ENCODE data around the gene MAIP1. TPM values are rescaled to one million over a fixed set of nuclear protein-coding genes. Genes with fewer than 3 reads are reported as not detected.

The MAIP1 gene
- total RNA-seq, 1 experiment from 2014 or later, result 32.3 TPM

GRCh38 chr2:199946196-199946595, 9.2 kb upstream of the MAIP1 start:
- no peak overlapping the region for H3K56ac ChIP-seq (ENCODE audit: insufficient read length, low read depth, low read length)
- no peak overlapping the region for H3K23ac ChIP-seq (ENCODE audit: insufficient read length, low read depth, low read length)
- peaks cover 6% of the 10 kb centered on the region for H3K79me1 ChIP-seq (ENCODE audit: insufficient read depth, low read depth, low read length, poor library complexity, severe bottlenecking)
- H2BK12ac ChIP-seq (ENCODE audit: insufficient read length, low read depth, low read length), result no peak overlapping the region
- WGBS (ENCODE audit: extremely low coverage, insufficient read length, low lambda C conversion rate), result no CpG with 5 or more reads among the region's 1 CpG
- H3K79me2 ChIP-seq (ENCODE audit: insufficient read depth, low read length), result peaks cover 3% of the 10 kb centered on the region; the same call in 1 of the 2 replicates
- Mint-ChIP-seq H3K27ac (no peak overlapping the region; a peak in 1 of 7 replicates), H3K36me3 (ENCODE audit: insufficient read depth in 1 of 3, low read depth in 3 of 3) (peaks cover 20 to 67% (median 58%) of the 10 kb centered on the region in 3 experiments; a peak in 6 of 7 replicates), H3K4me3 (no peak overlapping the region), H3K27me3 (ENCODE audit: low read depth) (no peaks in the 10 kb centered on the region), H3K9me3 (no peaks in the 10 kb centered on the region), H3K4me1 (0 out of 4 replicates have a peak, but pooled peaks cover 0 to 4% of the 10 kb centered on the region in 2 experiments)
- no peak overlapping the region for H3K9ac ChIP-seq (ENCODE audit: extremely low read depth, insufficient read length, low read length)
- H3K18ac ChIP-seq (ENCODE audit: insufficient read length, low read depth, low read length), result no peak overlapping the region
- H3K14ac ChIP-seq (ENCODE audit: insufficient read depth, low read length), result no peak overlapping the region
- no peaks in the 10 kb centered on the region for H3K27me3 ChIP-seq (ENCODE audit: insufficient read depth, low read length)
- H4K5ac ChIP-seq (ENCODE audit: insufficient read length, low read depth, low read length), result no peak overlapping the region
- H3K4me1 ChIP-seq (ENCODE audit: insufficient read depth, low read length), result no peaks in the 10 kb centered on the region; the same call in 1 of the 2 replicates
- H4K20me1 ChIP-seq (ENCODE audit: control insufficient read depth, insufficient read depth, insufficient read length), result no peaks in the 10 kb centered on the region
- H3K4ac ChIP-seq (ENCODE audit: low read depth, low read length), result no peak overlapping the region
- no peak overlapping the region for H3T11ph ChIP-seq (ENCODE audit: low read length)
- H4K8ac ChIP-seq (replicated peaks; ENCODE audit: insufficient read length, low read depth, low read length), result no peak overlapping the region
- H3K4me2 ChIP-seq (ENCODE audit: insufficient read depth, insufficient read length, low read length), result no peak overlapping the region
- TF ChIP-seq CTCF (conservative IDR thresholded peaks at IDR 0.05), result no peak
- DNase-seq, result no peak
- no peak overlapping the region for H2AK5ac ChIP-seq (ENCODE audit: insufficient read length, low read length)
- no peak overlapping the region for H2BK5ac ChIP-seq (ENCODE audit: insufficient read length, low read length)
- no peaks in the 10 kb centered on the region for H3K23me2 ChIP-seq (ENCODE audit: insufficient read length, low read depth, low read length, poor library complexity, severe bottlenecking)
- no peak overlapping the region for H2BK20ac ChIP-seq (ENCODE audit: low read depth, low read length, poor library complexity, severe bottlenecking)
- H3K27ac ChIP-seq (ENCODE audit: insufficient read length, low read depth, low read length), result no peak overlapping the region
- no peak overlapping the region for H2BK120ac ChIP-seq (ENCODE audit: low read depth, low read length, poor library complexity, severe bottlenecking)
- H4K91ac ChIP-seq (ENCODE audit: insufficient read length, low read depth, low read length), result no peak overlapping the region
- no peak overlapping the region for H2AFZ ChIP-seq (ENCODE audit: low read length)
- no peak overlapping the region for H2BK15ac ChIP-seq (ENCODE audit: low read depth, low read length)
- no peaks in the 10 kb centered on the region for H3K9me3 ChIP-seq (ENCODE audit: control insufficient read depth, low read depth, low read length)
